HFF-Myc (cell line): Measurements from ENCODE around the gene TNFRSF6B.

Experiments used
- DNase-seq: peaks from one replicate; pipeline ENCODE4 v3.0.0-alpha.2; 2011; ENCODE audit warnings: low read depth; ENCODE audit errors: extremely low read depth
- H3K4me3 ChIP-seq: replicated peaks from 2 replicates; pipeline ENCODE4 v1.5.1; 2011; ENCODE audit warnings: low read depth, mild to moderate bottlenecking, control low read depth, low read length
- TF ChIP-seq, protein P1 (sequence below): IDR thresholded peaks from 2 replicates; pipeline ENCODE4 v1.5.1; 2012; ENCODE audit warnings: mild to moderate bottlenecking, low read depth, low read length, control low read depth; ENCODE audit errors: missing control alignments

TNFRSF6B gene

DNA sequence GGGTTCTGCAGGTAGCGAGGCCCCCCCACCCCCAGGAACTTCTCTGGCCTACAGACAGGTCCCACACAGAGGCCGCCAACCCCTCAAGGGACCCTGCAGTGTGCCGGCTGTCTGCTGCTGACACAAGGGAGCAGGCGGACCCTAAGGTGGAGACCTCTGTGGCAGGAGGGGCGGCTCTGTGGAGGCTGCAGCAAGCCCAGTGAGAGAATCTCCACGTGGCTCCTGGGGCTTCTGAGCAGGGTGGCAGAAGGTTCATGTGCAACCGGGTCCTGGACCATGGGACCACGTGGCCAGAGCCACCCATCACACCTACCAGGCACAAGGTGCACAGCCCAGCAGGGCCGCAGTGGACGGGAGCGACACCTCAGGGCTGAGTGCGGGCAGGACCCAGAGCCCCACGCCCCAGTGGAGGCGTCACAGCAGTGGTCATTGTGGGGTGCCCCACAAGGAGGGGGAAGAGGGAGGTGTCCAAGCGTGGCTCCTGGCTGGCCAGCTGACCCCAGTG lies 7.1 kb downstream of the TNFRSF6B start:
- DNase-seq = no peak
- no peak overlapping the region for H3K4me3 ChIP-seq
- TF ChIP-seq, protein P1, sequence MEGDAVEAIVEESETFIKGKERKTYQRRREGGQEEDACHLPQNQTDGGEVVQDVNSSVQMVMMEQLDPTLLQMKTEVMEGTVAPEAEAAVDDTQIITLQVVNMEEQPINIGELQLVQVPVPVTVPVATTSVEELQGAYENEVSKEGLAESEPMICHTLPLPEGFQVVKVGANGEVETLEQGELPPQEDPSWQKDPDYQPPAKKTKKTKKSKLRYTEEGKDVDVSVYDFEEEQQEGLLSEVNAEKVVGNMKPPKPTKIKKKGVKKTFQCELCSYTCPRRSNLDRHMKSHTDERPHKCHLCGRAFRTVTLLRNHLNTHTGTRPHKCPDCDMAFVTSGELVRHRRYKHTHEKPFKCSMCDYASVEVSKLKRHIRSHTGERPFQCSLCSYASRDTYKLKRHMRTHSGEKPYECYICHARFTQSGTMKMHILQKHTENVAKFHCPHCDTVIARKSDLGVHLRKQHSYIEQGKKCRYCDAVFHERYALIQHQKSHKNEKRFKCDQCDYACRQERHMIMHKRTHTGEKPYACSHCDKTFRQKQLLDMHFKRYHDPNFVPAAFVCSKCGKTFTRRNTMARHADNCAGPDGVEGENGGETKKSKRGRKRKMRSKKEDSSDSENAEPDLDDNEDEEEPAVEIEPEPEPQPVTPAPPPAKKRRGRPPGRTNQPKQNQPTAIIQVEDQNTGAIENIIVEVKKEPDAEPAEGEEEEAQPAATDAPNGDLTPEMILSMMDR = no peak

DNA sequence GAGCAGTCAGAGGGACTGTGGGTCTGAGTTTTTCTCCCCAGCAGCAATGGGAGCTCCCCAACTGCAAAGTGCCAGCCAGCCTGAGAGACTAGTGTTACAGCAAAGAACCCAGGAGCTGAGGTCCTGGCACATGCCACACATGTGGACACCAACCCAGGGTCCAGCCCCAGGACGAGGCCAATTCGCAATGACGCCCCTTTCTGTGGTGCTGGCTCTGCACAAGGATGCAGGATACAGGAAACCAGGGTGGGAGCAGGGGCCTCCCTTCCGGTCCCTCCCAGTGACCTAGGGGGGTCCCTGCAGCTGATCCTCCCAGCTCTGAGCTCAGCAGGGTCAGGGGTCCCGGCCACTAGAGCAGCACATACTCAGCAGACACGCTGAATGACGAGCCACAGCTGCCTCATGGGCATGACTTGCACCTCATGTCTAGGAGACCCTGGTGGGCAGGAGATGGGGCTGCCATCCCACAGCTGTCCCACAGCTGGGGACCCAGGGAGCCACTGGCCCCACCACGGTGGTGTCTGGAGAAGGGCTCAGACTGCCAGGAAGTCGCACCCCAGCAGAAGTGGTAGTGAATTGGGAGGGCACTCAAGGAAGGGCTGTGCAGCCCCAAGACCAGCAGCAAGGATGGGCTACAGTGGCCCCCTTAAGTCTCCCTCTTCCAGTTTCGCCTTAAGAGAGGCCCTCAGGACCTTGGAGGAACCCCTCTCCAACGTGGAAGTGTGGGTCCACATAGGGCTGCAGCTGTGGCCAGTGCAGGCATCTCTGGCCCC lies 7.7 kb downstream of the TNFRSF6B start:
- TF ChIP-seq, protein P1 = no peak
- DNase-seq = no peak
- no peak overlapping the region for H3K4me3 ChIP-seq

DNA sequence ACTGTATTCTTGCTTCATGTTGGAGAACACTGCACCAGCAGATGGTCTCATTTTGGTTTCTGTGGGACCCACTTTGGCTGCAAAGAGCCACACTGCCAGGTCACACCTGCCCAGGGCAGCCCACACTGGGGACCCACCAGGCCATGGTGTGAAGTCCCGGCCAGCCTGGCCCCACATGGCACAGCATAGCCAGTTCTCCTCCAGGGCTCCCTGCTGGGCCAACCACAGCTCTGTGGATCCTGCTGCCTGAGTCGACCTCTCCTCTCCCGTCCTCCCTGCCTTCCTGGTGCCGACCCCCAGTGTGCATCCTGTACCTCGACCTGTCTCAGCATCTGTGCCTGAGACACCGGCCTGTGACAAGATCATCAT lies 8.3 kb downstream of the TNFRSF6B start:
- no peak for DNase-seq
- TF ChIP-seq, protein P1 = no peak

DNA sequence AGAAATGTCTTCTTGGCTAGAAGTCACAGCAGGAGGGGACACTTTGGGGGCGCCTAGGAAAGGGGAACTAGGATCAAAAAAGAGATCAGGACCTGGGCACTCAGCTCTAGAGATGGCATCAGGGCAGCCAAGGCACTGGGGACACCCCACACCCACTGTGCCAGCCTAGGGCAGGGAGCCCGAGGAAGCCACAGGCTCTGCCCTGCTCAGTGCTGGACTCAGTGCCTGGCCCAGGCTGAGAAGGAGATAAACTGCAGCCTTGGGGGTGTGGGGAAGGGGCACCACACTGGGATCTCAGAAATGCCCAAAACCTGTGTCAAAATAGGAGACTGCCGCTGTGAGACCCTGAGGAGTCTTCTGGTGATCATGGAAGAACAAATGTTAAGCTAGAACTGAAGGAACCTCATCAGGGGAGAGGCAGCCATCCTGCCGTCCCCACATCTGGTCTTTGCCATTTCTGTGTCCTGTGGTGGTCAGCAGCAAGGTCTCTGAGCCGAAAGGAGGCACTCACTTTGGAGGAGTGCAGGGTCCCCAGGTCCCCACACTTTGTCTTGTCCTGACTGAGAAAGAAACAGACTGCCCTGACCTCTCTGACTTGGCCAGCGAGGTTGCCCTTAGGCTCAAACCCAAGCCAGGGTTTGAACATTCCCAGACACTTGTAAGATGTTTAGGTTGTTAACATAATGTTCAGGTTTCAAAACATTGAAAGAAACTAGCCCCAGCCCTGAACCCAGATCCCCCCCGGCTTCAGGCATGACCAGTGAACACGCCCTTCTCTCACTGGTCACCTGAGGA lies 9.0 kb downstream of the TNFRSF6B start:
- no peak for DNase-seq
- TF ChIP-seq, protein P1 = no peak
- no peak overlapping the region for H3K4me3 ChIP-seq

More for the DNA sequence above, 8.3 kb downstream of the TNFRSF6B start:
- no peak overlapping the region for H3K4me3 ChIP-seq

DNA sequence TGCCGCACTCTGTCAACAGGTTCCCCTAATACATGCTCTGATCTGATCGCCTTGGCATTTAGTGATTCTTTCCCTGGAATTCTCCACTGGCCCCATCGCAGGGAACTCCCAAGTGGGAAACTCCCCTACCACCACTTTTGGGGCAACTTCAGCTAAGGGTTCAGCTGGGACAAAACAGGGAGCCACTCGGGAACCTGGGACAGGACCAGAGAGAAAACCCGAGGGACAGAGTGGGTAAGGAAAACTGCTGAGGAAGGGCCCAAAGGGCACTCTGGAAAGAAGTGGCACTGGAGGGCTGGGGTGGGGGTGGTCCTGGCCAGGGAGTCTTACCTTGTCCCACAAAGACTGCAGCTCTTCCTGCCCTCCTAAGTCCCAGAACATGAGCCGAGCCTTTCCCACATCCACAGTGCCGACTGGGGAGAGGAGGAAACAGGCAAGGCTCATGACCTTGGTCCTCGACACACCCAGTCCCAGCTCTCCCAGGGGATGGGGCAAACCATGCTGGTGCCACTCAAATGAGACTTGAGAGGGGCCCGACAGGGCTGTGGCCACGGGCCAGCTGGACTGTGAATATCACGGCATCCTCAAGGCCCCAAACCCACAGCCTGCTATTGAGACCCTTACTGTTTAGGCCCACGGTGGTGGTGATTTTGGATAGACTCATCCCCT lies 9.7 kb downstream of the TNFRSF6B start:
- TF ChIP-seq, protein P1 = no peak
- H3K4me3 ChIP-seq = peak overlapping the region; percentile 90
- no peak for DNase-seq

DNA sequence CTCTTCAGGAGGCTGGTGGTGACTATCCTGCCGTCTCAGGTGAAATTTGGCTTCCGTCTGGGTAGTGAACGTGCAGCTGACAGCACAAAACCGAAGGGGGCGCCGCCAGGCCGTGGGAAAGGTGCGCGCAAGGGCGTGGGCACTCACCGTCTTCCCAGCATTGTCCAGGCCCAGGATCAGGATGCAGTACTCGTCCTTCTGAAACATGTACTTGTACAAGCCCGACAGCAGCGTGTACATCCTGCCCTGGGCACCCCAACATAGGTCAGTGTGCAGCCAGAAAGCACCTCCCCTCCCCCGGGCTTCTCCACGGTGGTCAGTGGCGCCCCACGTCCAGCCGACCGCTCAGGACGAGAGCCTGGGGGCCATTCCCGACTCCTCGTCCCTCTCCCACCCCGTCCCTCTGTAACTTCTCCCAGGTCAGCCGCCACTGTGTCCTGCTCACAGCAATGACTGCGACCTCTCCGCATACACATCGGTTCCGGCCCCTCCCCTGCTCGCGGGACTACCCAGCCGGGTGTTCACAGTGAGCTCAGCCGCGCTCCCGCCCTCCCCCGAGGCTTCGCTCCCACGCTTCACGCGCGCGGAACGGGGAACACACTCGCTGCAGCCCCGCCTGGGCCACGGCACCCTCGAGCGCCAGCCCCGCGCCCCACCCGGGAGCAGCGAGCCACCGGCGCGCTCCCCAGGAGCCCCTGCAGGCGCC lies 10.6 kb downstream of the TNFRSF6B start:
- TF ChIP-seq, protein P1 = peak; percentile 27
- DNase-seq = no peak

More for the DNA sequence above, 10.6 kb downstream of the TNFRSF6B start:
- peak overlapping the region; percentile 90 for H3K4me3 ChIP-seq
